ENCODE results near the gene TFB1M.
"Not testable (repeated sequence)": the region's sequence is repeated elsewhere in the genome, so short reads cannot be mapped to it uniquely, and the experiment has no call there.

The TFB1M gene

DNA sequence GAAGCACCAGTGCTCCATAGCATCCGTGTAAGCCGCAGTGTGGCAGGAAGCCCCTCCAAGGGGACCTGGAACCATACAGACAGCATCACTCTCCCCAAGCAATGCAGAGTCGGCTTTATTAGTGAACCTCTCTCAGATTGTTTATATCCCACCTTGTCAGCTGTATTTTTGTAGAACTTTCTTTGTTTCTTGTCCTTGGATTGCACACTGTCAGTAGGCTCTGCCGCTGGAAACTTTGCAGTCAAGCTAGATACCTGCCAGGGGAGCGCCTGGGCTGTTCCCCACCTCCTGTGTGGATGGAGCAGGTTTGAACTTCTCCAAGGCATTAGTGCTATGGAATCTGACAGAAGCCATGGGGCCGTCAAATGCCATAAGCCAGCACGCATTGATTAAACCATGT lies 69.1 kb downstream of the TFB1M start:
- in situ Hi-C loops (cut with MboI; ENCODE audit: low sequenced_read_pairs), result no loop called here

DNA sequence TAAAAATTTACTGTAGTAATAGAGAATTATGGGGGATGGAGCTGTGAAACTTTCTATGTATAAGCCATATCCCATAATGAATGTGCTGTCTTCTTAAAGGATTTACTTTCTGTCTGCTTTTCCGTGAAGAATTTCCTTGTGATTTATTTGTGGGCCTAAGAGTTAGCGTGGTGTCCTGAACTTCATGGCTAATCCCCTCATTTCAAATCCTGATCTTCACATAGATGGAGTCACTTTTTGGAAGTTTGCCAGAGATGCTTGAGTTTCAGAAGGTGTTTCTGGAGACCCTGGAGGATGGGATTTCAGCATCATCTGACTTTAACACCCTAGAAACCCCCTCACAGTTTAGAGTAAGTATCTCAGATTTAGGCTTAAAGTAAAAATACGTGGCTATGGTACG lies 69.8 kb downstream of the TFB1M start:
- in situ Hi-C loops (cut with MboI; ENCODE audit: low sequenced_read_pairs), result no loop called here

DNA sequence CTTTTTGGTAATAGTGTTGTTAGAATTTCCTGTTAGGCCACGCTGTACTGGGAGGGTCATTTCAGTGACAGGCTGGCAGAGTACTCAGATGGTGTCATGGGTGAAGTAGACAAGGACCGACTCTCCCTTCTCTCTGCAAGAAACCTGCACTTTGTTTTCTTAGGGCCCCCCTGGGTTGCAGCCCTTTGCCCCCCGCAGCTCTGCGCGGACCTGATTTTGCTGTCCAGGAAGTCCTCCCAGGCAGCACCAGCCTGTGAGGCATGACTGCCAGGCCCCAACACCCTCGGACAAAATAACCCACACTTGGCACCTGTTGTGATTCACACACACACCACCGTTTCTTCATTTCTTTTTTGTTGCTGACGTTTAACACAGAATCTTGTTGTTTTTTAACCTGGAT lies 72.3 kb downstream of the TFB1M start:
- in situ Hi-C loops (cut with MboI; ENCODE audit: low sequenced_read_pairs), result no loop called here

DNA sequence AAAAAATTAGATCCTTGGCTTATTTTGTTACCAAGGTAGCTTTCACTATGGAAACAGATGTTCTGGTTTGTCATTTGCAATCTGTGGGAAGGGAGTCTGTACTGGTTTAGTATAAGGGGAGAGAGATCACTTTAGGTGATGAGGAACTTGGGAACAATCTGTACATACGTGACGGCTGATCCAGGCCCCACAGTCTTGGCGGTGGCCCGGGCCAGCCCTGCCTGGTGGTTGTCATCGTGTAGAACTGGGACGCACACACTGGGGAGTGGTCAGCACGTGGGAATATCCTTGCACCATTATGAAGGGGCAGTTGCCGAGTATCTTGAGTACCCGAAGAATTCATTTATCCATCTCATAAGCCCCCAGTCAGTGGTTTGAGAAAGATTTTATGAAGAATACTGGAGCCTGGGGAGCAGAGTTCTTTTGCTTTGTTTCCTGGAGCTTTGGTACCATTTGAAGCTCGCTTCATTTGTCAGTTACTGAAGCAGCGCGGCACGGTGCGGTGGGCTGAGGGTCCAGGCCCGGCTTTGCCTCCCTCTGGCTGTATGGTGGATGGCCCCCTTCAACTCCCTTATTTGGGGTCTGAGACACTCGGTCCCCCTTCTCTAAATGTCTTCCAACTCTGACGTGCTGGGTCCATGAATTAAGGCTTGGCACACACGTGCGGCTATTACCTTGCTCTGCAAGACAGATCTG lies 73.2 kb downstream of the TFB1M start:
- in situ Hi-C loops (cut with MboI; ENCODE audit: low sequenced_read_pairs), result no loop called here

DNA sequence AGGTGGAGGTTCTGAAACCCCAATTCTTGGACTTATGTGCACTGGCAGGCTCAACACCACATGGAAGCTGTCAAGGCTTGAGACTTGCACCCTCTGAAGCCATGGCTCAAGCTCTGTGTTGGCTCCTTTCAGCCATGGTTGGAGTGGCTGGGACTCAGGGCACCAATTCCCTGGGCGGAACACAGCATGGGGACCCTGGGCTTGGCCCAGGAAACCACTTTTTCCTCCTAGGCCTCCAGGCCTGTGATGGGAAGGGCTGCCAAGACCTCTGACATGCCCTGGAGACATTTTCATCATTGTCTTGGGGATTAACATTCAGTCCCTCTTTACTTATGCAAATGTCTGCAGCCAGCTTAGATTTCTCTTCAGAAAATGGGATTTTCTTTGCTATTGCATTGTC lies 76.7 kb downstream of the TFB1M start:
- in situ Hi-C loops (cut with MboI; ENCODE audit: low sequenced_read_pairs), result no loop called here

DNA sequence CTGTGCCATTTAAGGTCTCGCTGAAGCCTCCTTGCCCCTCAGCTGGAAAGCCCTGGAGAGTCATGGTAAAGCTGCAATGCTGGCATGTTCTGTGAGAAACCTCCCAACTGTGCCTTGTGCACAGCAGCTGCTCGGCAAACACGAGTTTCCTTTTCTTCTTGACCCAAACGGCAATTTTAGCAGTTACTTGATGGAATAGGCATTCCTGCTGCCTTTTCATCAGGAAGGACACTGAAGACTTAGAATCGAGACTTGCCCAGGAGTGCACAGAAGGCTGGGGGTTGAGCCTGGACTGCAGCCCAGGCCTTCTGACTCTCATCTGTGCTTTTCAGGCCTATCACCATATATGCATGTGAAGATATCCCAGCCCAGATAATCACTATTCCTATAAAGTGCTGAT lies 79.2 kb downstream of the TFB1M start:
- in situ Hi-C loops (cut with MboI; ENCODE audit: low sequenced_read_pairs), result no loop called here

DNA sequence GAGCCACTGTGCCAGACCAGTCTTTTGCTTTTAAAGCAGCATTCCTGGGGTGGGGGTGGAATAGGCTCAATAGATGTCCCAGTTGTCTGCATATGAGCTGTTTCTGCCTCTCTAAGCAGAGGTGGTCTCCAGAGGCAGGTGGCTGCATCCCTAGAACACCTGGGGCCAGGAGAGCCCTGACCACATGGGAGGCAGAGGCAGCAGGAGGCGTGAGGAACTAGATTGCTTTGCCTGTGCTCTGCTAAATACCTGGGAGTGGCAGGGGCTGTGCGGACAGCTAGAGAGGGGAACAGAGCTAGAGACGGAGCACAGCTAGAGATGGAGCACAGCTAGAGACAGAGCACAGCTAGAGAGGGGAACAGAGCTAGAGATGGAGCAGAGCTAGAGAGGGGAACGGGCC lies 79.6 kb downstream of the TFB1M start:
- in situ Hi-C loops (cut with MboI; ENCODE audit: low sequenced_read_pairs), result no loop called here

DNA sequence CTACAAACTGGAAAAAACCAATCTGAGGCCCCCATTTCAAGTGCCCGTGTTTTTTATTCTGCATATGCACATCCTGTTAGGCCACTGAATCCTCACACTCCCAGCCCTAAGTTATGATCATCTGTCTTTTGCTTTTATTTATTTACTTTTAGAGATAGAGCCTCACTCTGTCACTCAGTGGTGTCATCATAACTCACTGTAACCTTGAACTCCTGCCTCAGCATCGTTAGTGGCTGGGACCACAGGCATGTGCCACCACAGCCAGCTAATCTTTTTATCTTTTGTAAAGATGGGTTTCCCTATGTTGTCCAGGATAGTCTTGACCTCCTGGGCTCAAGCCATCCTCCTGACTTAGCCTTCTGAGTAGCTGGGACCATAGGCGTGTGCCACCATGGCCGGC lies 80.1 kb downstream of the TFB1M start:
- in situ Hi-C loops (cut with MboI; ENCODE audit: low sequenced_read_pairs), result no loop called here

DNA sequence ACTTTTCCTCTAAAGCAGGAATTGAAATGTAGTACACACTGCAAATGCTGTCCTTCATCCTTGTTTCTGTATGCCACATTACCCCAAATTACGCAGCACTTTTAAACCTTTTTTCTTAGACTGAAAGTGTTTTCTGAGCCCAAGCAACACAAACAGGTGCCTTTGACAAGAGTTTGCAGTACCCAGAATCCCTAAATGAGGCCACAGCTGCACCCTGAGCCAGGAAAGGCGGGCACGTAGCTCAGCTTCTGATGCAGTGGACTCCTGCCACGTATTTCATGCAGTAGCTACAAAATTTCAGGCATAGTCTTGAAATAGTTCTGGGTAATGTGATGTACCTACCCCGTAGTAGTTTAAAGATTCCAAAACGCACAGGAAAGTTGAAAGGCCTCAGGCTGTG lies 81.4 kb downstream of the TFB1M start:
- in situ Hi-C loops (cut with MboI; ENCODE audit: low sequenced_read_pairs), result no loop called here

DNA sequence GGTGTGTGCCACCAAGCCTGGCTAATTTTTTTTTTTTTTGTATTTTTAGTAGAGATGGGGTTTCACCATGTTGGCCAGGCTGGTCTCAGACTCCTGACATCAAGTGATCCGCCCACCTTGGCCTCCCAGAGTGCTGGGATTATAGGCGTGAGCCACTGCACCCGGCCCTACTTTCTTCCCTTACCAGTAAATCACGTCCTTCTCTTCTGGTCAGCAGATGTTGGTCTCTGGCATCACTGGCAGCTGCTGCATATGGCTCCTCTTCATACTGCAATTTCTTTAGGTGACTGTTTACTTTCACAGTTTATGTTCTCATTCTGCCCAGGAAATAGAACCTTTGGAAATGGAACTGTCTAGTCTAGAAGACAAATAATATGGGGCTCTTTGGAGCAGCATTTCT lies 83.3 kb downstream of the TFB1M start:
- in situ Hi-C loops (cut with MboI; ENCODE audit: low sequenced_read_pairs), result not testable (repeated sequence)

DNA sequence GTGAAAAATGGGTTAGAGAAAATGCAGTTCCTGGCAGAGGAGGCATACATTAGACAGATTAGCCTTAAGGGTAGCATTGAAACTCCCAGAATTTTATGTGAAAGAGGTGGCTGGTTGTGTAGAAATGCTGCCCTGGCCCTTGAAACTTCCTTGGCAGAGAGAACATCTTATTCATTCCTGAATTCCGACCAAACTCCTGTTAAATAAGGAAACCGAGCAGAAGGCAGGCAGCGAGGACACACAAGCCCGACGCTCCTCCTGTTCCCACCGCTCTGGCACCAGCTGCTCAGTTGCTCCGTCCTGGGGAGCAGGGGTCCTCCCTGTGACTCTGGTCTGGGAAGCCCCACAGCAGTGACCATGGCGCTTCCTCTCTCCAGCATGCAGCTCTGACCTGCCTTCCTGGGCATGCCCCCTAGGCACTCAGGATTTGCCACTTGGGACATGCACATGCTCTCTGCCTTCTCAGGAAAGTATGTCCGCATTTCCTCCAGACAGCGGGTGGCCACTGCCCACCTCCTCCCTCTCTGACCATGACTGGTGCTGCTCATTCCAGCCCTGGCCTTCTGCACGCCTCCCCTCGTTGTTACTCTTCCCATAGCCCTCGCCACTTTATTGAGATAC lies 85.6 kb downstream of the TFB1M start:
- in situ Hi-C loops (cut with MboI; ENCODE audit: low sequenced_read_pairs), result no loop called here

DNA sequence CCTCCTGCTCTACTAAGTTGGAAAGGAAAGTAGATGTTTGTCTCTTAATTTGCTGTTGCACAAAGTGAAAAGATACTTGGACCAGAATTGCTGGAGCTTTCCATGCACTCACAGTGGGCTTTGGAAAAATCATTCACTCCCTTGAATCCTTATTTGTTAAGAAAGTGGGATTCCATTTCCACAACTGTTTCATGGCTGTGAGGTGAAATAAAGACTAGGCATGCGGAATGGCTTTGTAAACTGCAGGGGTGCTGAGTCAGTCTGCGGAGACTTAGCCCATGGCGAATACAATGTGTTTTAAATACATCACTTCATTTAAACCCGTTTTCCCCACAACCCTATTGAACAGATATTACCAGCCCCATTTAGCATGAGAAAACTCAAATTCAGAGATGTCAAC lies 87.2 kb downstream of the TFB1M start:
- in situ Hi-C loops (cut with MboI; ENCODE audit: low sequenced_read_pairs), result no loop called here

DNA sequence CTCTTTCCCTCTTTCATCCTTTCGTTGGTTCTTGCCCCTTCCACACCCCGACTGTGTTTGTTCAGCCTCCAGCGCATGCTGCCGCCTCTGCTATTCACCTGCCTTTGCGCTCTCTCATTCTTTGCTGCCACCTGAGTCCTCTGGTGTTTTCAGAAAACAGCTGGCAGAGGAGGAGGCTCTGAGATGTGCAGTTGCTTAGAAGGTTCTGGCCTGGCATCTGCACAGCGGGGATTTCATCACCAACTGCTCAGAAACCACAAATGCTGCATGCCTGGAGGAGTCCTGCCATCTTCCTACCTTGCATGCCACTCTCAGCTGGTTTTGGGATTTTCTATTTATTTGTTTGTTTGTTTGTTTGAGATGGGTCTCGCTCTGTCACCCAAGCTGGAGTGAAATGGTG lies 89.7 kb downstream of the TFB1M start:
- in situ Hi-C loops (cut with MboI; ENCODE audit: low sequenced_read_pairs), result no loop called here

DNA sequence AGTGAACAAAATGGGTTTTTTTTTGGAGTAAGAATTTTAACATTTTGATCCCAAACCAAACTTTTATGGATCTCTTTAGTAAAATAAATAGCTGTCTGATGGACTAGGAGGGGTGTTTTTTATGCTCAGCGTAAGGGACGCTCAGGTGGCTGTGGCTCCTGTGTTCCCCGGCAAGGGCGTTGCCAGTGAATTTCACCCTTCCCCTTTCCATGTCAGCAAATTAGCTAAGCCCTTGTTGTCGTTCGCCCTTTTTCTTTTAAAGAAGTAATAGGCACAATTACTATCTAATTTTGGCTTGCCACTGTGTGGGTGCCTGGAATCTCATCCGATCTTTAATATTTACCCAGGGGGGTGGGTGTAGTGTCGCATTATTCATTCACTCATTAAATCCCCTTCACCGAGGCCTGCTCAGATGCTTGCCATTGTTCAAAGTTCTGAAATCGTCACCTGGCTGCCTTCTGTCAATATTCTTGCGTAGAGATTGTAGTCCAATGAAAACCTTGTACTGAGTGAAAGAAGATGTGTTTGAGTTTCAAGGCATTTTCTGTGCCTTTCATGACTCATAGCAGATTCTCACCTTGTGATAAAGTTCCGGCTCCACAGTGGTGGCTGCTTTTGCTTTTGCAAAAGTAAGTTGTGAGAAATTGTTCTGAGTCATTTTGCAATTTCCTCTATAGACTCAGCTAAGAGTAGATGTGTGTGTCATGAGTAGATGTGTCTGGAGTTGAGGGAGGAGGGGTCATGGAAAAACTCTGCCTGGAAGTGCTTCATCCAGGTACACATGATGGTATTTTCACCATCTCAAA lies 90.4 kb downstream of the TFB1M start:
- in situ Hi-C loops (cut with MboI; ENCODE audit: low sequenced_read_pairs), result no loop called here

DNA sequence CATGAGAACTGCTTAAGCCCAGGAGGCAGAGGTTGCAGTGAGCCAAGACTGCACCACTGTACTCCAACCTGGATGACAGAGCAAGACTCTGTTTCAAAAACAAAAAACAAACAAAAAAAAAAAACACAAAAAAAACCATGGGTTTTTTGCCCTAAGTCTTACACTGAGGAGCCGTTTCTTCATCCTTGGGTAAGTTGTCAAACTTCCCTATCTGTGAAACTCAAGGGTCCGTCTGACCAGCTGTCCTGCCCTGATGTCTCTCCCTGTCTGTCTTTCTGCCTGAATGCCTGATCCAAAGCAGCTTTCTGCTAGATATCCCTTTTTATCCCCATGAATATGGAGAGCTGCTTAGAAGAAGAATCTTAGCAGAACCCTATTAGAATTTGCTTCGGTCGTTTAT lies 91.8 kb downstream of the TFB1M start:
- in situ Hi-C loops (cut with MboI; ENCODE audit: low sequenced_read_pairs), result no loop called here

DNA sequence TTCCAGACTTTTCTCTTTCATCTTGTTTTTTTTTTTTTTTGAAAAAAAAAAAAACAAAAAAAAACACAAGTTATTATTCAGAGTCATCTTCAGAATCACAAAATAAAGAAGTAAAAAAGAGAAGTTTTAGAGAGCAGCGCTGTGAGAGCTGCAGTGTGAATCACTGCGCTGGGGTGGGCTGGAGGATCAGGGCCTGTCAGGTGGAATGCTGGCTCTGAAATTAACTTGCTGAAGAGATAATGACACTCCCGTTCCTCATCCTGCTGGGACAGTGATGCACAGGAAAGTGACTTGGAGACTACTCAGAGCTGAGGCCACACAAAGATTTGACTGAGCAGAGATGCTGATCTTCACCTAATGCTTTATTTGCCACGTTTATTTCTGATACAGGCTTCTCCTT lies 93.2 kb downstream of the TFB1M start:
- in situ Hi-C loops (cut with MboI; ENCODE audit: low sequenced_read_pairs), result no loop called here

DNA sequence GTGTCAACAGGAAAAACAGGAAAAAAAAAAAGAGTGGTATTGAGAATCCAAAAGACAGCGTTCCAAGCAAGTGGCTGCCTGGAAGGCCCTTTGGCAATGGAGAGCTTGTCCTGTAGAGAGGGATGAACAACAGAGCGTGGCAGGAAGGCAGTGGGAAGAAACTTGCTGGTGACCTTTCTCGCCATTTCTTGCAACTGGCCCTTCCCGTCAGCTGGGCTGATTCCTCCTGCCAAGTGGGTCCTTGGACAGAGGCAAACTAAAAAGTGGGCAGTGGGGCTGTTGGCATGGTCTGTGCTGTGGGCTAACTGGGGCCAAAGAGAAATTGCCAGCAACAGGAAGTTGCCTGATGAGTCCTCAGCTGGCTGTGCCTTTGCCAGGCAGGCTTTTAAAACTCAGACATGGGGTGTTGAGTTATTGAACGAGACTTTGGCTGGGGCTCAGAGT lies 94.4 kb downstream of the TFB1M start:
- in situ Hi-C loops (cut with MboI; ENCODE audit: low sequenced_read_pairs), result no loop called here

DNA sequence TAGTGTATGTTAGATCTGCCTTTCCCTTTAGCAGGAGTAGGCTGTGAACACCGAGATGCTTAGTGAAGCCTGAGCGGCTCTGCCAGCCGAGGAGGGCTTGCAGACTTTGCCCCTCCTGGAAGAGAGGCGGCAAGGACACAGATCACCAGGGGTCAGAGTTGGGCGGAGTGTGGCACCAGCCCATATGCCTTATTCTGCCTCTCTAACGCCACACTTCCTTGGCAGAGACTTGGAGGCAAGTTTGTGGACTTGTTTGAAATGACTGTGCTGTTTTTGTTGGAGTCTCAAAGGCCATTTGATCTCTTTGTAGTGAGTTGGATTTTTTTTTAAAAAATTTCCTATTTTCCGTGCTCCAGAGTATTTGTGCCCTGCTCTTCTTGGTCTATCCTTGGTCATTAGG lies 95.0 kb downstream of the TFB1M start:
- in situ Hi-C loops (cut with MboI; ENCODE audit: low sequenced_read_pairs), result no loop called here

DNA sequence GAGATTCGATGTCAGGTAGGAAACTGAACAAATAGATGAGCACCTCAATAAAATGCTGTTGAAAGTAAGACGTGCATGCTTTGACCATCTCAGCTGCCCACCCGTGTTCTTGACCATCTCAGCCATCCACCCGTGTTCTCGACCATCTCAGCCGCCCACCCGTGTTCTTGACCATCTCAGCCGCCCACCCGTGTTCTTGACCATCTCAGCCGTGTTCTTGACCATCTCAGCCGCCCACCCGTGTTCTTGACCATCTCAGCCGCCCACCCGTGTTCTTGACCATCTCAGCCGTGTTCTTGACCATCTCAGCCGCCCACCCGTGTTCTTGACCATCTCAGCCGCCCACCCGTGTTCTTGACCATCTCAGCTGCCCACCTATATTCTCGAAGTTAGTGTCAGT lies 95.6 kb downstream of the TFB1M start:
- in situ Hi-C loops (cut with MboI; ENCODE audit: low sequenced_read_pairs), result not testable (repeated sequence)

DNA sequence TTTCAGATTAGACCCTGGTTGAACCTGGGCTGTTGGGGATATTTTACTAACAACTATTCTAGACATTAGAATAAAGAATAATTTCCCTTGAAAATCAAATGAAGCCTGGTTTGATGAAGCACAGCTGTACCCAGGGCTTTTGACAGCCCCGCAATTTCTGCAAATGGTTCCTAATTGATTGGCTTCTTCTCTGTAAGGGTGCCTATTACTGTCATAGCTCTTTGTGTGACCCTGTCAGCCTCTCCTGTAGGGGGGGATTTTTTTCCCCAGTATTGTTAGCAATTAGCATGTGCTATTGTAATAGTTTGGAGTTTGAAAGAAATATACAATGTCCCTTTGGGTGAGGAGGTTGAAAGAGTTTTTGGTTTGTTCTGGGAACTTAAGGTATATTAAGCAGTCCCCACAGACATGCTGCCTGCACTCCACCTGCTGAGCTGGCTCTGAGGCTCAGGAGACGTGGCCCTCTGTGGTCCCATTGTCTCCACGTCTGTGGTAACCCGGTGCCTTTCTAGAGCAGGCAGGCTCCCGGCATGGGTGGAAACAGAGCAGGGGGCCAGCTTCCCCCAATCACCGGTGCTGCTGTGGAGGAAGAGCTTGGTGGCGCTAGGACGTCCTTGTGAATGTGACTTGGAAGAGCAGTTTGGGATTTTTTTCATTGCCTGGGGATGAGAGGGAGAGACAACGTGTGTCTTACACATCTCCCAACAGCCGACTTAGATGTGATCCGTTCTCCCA lies 97.8 kb downstream of the TFB1M start:
- in situ Hi-C loops (cut with MboI; ENCODE audit: low sequenced_read_pairs), result no loop called here

DNA sequence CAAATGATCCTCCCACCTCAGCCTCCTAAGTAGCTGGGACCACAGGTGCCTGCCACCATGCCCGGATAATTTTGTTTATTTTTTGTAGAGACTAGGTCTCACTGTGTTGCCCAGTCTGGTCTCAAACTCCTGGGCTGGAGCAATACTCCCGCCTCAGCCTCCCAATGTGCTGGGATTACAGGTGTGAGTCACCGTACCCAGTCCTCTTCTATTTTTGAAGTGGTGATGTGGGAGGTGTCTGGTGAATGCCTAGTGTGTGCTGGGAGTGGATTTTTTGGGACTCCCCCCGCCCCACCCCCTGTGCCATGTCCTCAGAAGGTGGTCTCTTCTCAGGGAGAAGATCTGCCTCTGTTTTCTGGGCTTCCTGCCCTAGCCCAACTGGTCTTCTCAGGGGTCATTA lies 98.4 kb downstream of the TFB1M start:
- in situ Hi-C loops (cut with MboI; ENCODE audit: low sequenced_read_pairs), result no loop called here
